GM13976 (cell line): ENCODE measurements around the gene GIPC2.
"Not testable (repeated sequence)": the region's sequence is repeated elsewhere in the genome, so short reads cannot be mapped to it uniquely, and the experiment has no call there.

Experiments
- DNase-seq: peaks from one replicate; pipeline ENCODE4 v3.0.0; 2012; ENCODE audit warnings: low spot score
- in situ Hi-C: fragments of 300-500 bp; cut with MboI; formaldehyde crosslinking; loops from one replicate; pipeline ENCODE4 v1.12.0; 2022; ENCODE audit warnings: low sequenced_read_pairs, mixed read lengths, inconsistent platforms; ENCODE audit not compliant: unreplicated experiment
- TF ChIP-seq, protein P1 (sequence below): IDR thresholded peaks from 2 replicates; pipeline ENCODE4 v1.5.1; 2012; ENCODE audit warnings: borderline replicate concordance, mild to moderate bottlenecking; ENCODE audit not compliant: insufficient read depth; ENCODE audit errors: extremely low read depth, missing control alignments, control extremely low read depth

The GIPC2 gene

GRCh38 chr1:78011050-78011449 lies 34.7 kb upstream of the GIPC2 start:
- DNase-seq: no peak
- in situ Hi-C loops: no loop called here
- TF ChIP-seq, protein P1, sequence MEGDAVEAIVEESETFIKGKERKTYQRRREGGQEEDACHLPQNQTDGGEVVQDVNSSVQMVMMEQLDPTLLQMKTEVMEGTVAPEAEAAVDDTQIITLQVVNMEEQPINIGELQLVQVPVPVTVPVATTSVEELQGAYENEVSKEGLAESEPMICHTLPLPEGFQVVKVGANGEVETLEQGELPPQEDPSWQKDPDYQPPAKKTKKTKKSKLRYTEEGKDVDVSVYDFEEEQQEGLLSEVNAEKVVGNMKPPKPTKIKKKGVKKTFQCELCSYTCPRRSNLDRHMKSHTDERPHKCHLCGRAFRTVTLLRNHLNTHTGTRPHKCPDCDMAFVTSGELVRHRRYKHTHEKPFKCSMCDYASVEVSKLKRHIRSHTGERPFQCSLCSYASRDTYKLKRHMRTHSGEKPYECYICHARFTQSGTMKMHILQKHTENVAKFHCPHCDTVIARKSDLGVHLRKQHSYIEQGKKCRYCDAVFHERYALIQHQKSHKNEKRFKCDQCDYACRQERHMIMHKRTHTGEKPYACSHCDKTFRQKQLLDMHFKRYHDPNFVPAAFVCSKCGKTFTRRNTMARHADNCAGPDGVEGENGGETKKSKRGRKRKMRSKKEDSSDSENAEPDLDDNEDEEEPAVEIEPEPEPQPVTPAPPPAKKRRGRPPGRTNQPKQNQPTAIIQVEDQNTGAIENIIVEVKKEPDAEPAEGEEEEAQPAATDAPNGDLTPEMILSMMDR: no peak

- in situ Hi-C loops: no loop called here
- DNase-seq: no peak
- TF ChIP-seq, protein P1: no peak
These were observed 30.6 kb upstream of the GIPC2 start for GRCh38 chr1:78015148-78015547.

DNA sequence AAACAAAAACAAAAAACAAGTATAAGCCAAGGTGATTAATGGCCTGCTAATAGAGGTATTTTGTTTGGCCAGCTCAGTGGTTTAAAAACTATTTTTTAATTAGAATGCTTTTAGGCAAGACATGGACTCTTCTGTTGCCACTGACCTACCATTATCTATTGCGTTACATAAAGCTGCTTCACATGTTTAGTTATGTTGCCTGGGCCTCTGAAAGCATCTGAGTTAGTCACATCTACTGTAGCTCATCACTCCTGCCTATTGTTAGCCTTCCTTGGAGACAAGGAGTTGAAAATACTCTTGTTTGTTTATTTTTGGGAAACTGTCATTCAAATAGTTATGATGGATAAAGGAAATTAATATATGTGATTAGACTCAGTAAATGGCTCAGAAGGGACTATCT lies 26.7 kb upstream of the GIPC2 start:
- in situ Hi-C loops: no loop called here
- TF ChIP-seq, protein P1: no peak
- no peak for DNase-seq

DNA sequence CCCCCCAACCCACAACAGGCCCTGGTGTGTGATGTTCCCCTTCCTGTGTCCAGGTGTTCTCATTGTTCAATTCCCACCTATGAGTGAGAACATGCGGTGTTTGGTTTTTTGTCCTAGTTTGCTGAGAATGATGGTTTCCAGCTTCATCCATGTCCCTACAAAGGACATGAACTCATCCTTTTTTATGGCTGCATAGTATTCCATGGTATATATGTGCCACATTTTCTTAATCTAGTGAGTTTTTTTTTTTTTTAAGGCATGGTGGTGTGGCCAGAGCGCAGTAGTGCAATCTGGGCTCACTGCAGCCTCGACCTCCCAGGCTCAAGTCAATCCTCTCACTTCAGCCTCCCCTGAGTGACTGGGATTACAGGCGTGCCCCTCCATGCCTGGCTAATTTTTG lies 24.6 kb upstream of the GIPC2 start:
- in situ Hi-C loops, DNase-seq: not testable (repeated sequence)

DNA sequence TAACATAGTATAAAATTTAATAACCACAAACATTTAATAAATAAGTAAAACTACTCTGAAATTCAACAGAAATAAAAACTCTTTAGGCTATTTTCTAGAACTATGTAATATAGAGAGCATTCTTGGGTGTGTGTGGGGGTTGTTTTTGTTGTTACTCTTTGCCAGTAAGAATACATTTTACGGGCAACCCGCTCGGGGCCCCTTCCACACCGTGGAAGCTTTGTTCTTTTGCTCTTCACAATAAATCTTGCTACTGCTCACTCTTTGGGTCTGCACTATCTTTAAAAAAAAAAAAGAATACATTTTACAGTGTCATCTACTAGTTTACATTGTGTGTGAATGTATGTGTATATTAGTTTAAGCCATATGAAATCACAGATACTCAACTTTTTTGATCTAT lies 16.0 kb upstream of the GIPC2 start:
- TF ChIP-seq, protein P1: no peak
- DNase-seq: no peak
- in situ Hi-C loops: no loop called here

GRCh38 chr1:78032996-78033796 lies 12.6 kb upstream of the GIPC2 start:
- TF ChIP-seq, protein P1: no peak
- in situ Hi-C loops: no loop called here
- no peak for DNase-seq

GRCh38 chr1:78033797-78034172 lies 12.0 kb upstream of the GIPC2 start:
- DNase-seq: no peak
- TF ChIP-seq, protein P1: no peak
- in situ Hi-C loops: no loop called here
